Mesendoderm (in vitro differentiated cells): ENCODE results near the gene ADISSP.
A peak's percentile ranks its signal among the peaks of the same experiment; 100 is the strongest.

Source experiments
- DNase-seq: peaks from one replicate; pipeline ENCODE4 v3.0.0; 2013
- H2AK5ac ChIP-seq: 2 replicates; pipeline ENCODE4 v1.6.1; 2013; ENCODE audit warnings: low read length, inconsistent platforms
- H2BK120ac ChIP-seq: 2 replicates; pipeline ENCODE4 v1.6.1; 2013; ENCODE audit warnings: low read depth, mild to moderate bottlenecking, low read length, moderate library complexity, mixed read lengths
- H2BK15ac ChIP-seq: replicated peaks from 2 replicates; pipeline ENCODE4 v1.6.1; 2013; ENCODE audit warnings: low read depth, mild to moderate bottlenecking, moderate library complexity
- H2BK5ac ChIP-seq: 2 replicates; pipeline ENCODE4 v1.6.1; 2013; ENCODE audit warnings: low read length, inconsistent platforms
- H3K18ac ChIP-seq: 2 replicates; pipeline ENCODE4 v1.6.1; 2013; ENCODE audit warnings: mild to moderate bottlenecking, low read length, mixed read lengths
- H3K23ac ChIP-seq: one replicate; pipeline ENCODE4 v1.6.1; 2013; ENCODE audit warnings: low read length
- H3K27ac ChIP-seq: 2 replicates; pipeline ENCODE4 v1.5.1; 2013; ENCODE audit warnings: low read depth, mild to moderate bottlenecking, inconsistent platforms, low read length, moderate library complexity
- H3K27me3 ChIP-seq: 2 replicates; pipeline ENCODE4 v1.6.1; 2013; ENCODE audit warnings: low read length, control low read depth, mild to moderate bottlenecking, inconsistent platforms; ENCODE audit not compliant: insufficient read depth, poor library complexity
- H3K36me3 ChIP-seq: 2 replicates; pipeline ENCODE4 v1.6.1; 2013; ENCODE audit warnings: low read length, inconsistent platforms; ENCODE audit not compliant: control insufficient read depth, insufficient read depth
- H3K4ac ChIP-seq: one replicate; pipeline ENCODE4 v1.6.1; 2013; ENCODE audit warnings: low read depth, mild to moderate bottlenecking, low read length, moderate library complexity
- H3K4me1 ChIP-seq: 2 replicates; pipeline ENCODE4 v1.6.1; 2013; ENCODE audit warnings: low read depth, low read length, inconsistent platforms; ENCODE audit not compliant: control insufficient read depth
- H3K4me2 ChIP-seq: 2 replicates; pipeline ENCODE4 v1.6.1; 2013; ENCODE audit warnings: low read length
- H3K4me3 ChIP-seq: 2 replicates; pipeline ENCODE4 v1.5.1; 2013; ENCODE audit warnings: mild to moderate bottlenecking, low read length
- H3K56ac ChIP-seq: one replicate; pipeline ENCODE4 v1.6.1; 2013; ENCODE audit warnings: low read length
- H3K79me1 ChIP-seq: 2 replicates; pipeline ENCODE4 v1.6.1; 2013; ENCODE audit warnings: low read length, inconsistent platforms
- H3K79me2 ChIP-seq: 2 replicates; pipeline ENCODE4 v1.6.1; 2013; ENCODE audit warnings: mild to moderate bottlenecking, low read length; ENCODE audit not compliant: control insufficient read depth, insufficient read depth
- H3K9ac ChIP-seq: 2 replicates; pipeline ENCODE4 v1.6.1; 2013; ENCODE audit warnings: low read length, inconsistent platforms
- H4K5ac ChIP-seq: one replicate; pipeline ENCODE4 v1.6.1; 2013; ENCODE audit warnings: low read length
- H4K8ac ChIP-seq: one replicate; pipeline ENCODE4 v1.6.1; 2013; ENCODE audit warnings: low read depth, mild to moderate bottlenecking, control low read depth, low read length, moderate library complexity
- WGBS: extraction: QIAGEN DNeasy Blood & Tissue Kit; methylation state at CpG from one replicate; pipeline ENCODE4 v1.1.7; 2013; ENCODE audit warnings: low lambda C conversion rate, missing lambda C conversion rate; ENCODE audit not compliant: insufficient coverage; ENCODE audit errors: extremely low coverage; 5-methylcytosine and 5-hydroxymethylcytosine counted together

ADISSP gene

DNA sequence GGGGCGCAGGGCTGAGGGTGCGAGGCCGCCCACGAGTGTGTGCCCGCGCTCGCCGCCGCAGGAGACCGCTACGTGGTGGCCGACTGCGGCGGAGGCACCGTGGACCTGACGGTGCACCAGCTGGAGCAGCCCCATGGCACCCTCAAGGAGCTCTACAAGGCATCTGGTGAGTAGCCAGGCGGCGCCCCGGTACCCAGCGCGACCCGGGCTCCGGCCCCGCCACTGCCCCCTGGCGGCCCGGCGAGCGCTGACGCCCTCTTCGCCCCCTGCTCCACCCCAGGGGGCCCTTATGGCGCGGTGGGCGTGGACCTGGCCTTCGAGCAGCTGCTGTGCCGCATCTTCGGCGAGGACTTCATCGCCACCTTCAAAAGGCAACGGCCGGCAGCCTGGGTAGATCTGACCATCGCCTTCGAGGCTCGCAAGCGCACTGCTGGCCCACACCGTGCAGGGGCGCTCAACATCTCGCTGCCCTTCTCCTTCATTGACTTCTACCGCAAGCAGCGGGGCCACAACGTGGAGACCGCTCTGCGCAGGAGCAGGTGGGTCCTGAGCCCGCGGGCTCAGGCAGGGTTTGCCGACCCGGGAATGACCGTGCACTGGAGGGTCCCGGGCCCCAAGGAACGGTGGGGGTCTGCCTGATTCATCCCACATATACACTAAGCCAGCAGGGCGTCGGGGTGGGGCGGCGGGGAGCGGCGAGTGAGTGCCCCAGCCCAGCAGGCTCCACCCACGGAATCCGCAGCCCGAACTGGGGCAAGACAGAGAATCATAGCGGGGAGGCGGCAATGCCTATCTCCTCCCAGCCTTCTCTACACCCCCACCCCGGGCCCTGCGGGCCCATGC, 17.6 kb downstream of the ADISSP start:
- Histone ChIP-seq H2AK5ac (no peak overlapping the region), H3K18ac (no peak overlapping the region), H2BK15ac (no peak overlapping the region), H3K4me3 (no peak overlapping the region), H2BK120ac (no peak overlapping the region), H4K8ac (no peak overlapping the region), H3K79me1 (no peaks in the 10 kb centered on the region), H3K4ac (no peak overlapping the region), H4K5ac (no peak overlapping the region), H3K4me1 (peaks cover 2% of the 10 kb centered on the region), H3K27me3 (peaks cover 5% of the 10 kb centered on the region), H2BK5ac (no peak overlapping the region), H3K56ac (peak overlapping the region; percentile 73), H3K23ac (no peak overlapping the region), H3K79me2 (no peaks in the 10 kb centered on the region), H3K4me2 (peak overlapping the region; percentile 20), H3K36me3 (no peaks in the 10 kb centered on the region), H3K9ac (no peak overlapping the region), H3K27ac (no peak overlapping the region)
- no CpG with 5 or more reads among the region's 72 CpGs for WGBS
- DNase-seq = peak; percentile 72

DNA sequence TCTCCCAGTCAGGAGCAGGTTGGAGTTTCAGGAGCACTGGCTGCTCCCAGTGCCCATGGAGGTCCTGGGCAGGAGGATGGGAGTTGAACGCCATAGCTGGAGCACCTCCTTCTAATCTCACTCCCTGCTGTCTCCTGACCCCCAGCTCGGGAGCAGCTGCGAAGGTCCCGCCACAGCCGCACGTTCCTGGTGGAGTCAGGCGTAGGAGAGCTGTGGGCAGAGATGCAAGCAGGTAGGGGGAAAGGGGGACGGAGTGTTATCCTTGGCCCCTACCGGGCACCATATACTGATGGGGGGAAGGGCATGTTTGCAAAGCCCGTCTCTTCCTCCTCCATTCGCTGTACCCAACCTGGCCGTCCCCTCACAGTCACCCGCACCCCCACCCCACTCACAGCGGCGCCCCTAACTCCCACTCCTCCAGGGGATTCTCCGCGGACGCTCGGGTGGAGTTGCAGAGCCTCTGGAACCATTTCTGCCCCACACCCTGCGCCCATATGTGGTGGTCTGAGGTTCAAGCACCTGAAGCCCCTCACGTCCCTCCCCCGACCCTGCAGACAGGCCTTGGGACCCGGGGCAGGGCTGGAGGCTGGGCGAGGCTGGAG, 18.4 kb downstream of the ADISSP start:
- Histone ChIP-seq H3K23ac (no peak overlapping the region), H2BK120ac (no peak overlapping the region), H2AK5ac (no peak overlapping the region), H3K9ac (no peak overlapping the region), H2BK15ac (no peak overlapping the region), H3K27me3 (peaks cover 5% of the 10 kb centered on the region), H4K8ac (no peak overlapping the region), H3K4me2 (no peak overlapping the region), H3K56ac (peak overlapping the region; percentile 73), H3K36me3 (no peaks in the 10 kb centered on the region), H2BK5ac (no peak overlapping the region), H3K4ac (no peak overlapping the region), H3K27ac (no peak overlapping the region), H3K79me1 (no peaks in the 10 kb centered on the region), H3K4me3 (no peak overlapping the region), H4K5ac (no peak overlapping the region), H3K79me2 (no peaks in the 10 kb centered on the region), H3K4me1 (peaks cover 2% of the 10 kb centered on the region), H3K18ac (no peak overlapping the region)
- DNase-seq = no peak
- WGBS = no CpG with 5 or more reads among the region's 24 CpGs

- no peak overlapping the region for H3K56ac ChIP-seq
- no peak overlapping the region for H2BK5ac ChIP-seq
- no peak overlapping the region for H2BK120ac ChIP-seq
- peaks cover 2% of the 10 kb centered on the region for H3K4me1 ChIP-seq
- H3K23ac ChIP-seq = no peak overlapping the region
- no peaks in the 10 kb centered on the region for H3K79me2 ChIP-seq
- H3K4me3 ChIP-seq = no peak overlapping the region
- no peaks in the 10 kb centered on the region for H3K36me3 ChIP-seq
- H3K27me3 ChIP-seq = peaks cover 5% of the 10 kb centered on the region
- no peak overlapping the region for H3K27ac ChIP-seq
- H3K79me1 ChIP-seq = no peaks in the 10 kb centered on the region
- H3K9ac ChIP-seq = no peak overlapping the region
- no peak overlapping the region for H2BK15ac ChIP-seq
- DNase-seq = no peak
- H3K4ac ChIP-seq = no peak overlapping the region
- no peak overlapping the region for H3K4me2 ChIP-seq
- no peak overlapping the region for H2AK5ac ChIP-seq
- no CpG with 5 or more reads among the region's 16 CpGs for WGBS
- no peak overlapping the region for H4K5ac ChIP-seq
- no peak overlapping the region for H4K8ac ChIP-seq
- no peak overlapping the region for H3K18ac ChIP-seq
These were observed 19.5 kb downstream of the ADISSP start for GRCh38 chr20:3748073-3748472.

DNA sequence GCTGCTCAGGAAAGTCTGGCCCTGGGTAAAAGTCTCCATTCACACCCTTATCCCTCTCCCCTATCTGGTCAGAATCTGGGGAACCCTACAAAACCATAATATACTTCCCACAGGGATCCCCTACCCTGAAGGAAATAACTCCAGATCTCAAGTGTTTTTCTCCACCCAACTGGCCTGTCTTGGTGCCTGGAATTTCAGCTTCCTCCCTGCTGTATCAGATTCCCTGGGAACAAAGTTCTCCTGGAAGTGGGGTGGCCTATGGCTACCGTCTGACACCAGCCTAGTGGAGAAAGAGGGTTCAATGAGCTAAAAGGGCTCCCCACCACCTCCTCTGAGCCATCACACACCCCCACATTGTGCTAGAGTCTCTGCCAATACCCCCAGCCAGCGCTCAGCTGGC, 20.1 kb downstream of the ADISSP start:
- Histone ChIP-seq H4K5ac (no peak overlapping the region), H2AK5ac (no peak overlapping the region), H3K79me2 (no peaks in the 10 kb centered on the region), H4K8ac (no peak overlapping the region), H3K4me2 (no peak overlapping the region), H3K27ac (no peak overlapping the region), H3K56ac (no peak overlapping the region), H3K79me1 (no peaks in the 10 kb centered on the region), H3K23ac (no peak overlapping the region), H3K27me3 (peaks cover 5% of the 10 kb centered on the region), H3K9ac (no peak overlapping the region), H3K4me3 (no peak overlapping the region), H2BK5ac (no peak overlapping the region), H2BK120ac (no peak overlapping the region), H3K36me3 (no peaks in the 10 kb centered on the region), H3K4me1 (peaks cover 2% of the 10 kb centered on the region), H3K18ac (no peak overlapping the region), H3K4ac (no peak overlapping the region), H2BK15ac (no peak overlapping the region)
- WGBS = no CpG with 5 or more reads among the region's 2 CpGs
- no peak for DNase-seq

DNA sequence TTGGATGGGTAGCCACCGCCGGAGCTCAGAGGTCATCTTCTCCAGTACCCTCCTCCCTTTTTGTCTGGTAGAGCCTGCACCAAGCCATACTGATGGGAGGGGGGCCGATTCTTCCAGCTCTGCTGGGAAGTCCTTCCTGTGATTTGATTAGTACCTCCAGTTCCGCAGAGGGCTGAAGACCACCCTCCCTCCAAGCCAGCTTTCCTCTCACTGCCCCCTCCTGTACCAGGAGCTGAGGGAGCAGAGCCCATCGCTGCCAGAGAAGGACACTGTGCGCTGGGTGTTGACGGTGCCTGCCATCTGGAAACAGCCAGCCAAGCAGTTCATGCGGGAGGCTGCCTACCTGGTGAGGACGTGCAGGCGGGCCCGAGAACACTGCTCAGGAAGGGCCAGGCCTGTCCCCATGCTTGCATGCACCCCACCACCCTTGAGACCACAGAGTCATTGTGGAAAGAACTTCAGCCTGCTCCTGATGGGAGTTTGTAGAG, 21.8 kb downstream of the ADISSP start:
- no peaks in the 10 kb centered on the region for H3K79me1 ChIP-seq
- H3K4me1 ChIP-seq = no peaks in the 10 kb centered on the region
- no peak overlapping the region for H4K5ac ChIP-seq
- H2AK5ac ChIP-seq = no peak overlapping the region
- H2BK120ac ChIP-seq = no peak overlapping the region
- no peak overlapping the region for H4K8ac ChIP-seq
- no peak overlapping the region for H3K27ac ChIP-seq
- H3K4ac ChIP-seq = no peak overlapping the region
- H3K4me3 ChIP-seq = no peak overlapping the region
- no peak overlapping the region for H2BK5ac ChIP-seq
- H3K56ac ChIP-seq = peak overlapping the region; percentile 51
- no peaks in the 10 kb centered on the region for H3K79me2 ChIP-seq
- peak overlapping the region; percentile 28 for H3K9ac ChIP-seq
- no CpG with 5 or more reads among the region's 11 CpGs for WGBS
- H3K36me3 ChIP-seq = no peaks in the 10 kb centered on the region
- peaks cover under 1% of the 10 kb centered on the region for H3K27me3 ChIP-seq
- H3K4me2 ChIP-seq = peak overlapping the region; percentile 50
- H3K23ac ChIP-seq = no peak overlapping the region
- no peak overlapping the region for H3K18ac ChIP-seq
- no peak for DNase-seq
- H2BK15ac ChIP-seq = no peak overlapping the region
